PC-9 (cell line): ENCODE results near the gene LCK.

ENCODE experiments used
- CTCF ChIP-seq: fragments of 200-600 bp; sonication (generic); conservative IDR thresholded peaks from 2 replicates; pipeline ENCODE4 v1.6.1; 2017; ENCODE audit warnings: mixed run types, antibody characterized with exemption, mild to moderate bottlenecking, moderate library complexity
- EZH2 ChIP-seq: fragments of 200-600 bp; sonication (generic); IDR thresholded peaks from 2 replicates; pipeline ENCODE4 v1.8.0; 2017; ENCODE audit warnings: antibody characterized with exemption, low read depth

GRCh38 chr1:32257227-32257508 lies 6.1 kb downstream of the LCK start:
- TF ChIP-seq EZH2 (no peak), CTCF (no peak)
